Astrocyte (in vitro differentiated cells and primary cell): ENCODE data around the gene PEPD. TPM values are rescaled to one million over a fixed set of nuclear protein-coding genes. Genes with fewer than 3 reads are reported as not detected.

Source experiments
- DNase-seq: peaks from one replicate; pipeline ENCODE4 v3.0.0-alpha.2; 2010; ENCODE audit warnings: low read depth
- FAIRE-seq: peaks from 2 replicates; lab custom pipeline; 2011; peaks lifted over from hg19 to GRCh38; lab: Jason Lieb, UNC
- H2AFZ ChIP-seq: 2 replicates; pipeline ENCODE4 v1.6.0; 2012; ENCODE audit warnings: low read depth, low read length, inconsistent platforms
- H3K27ac ChIP-seq: 2 replicates; pipeline ENCODE4 v1.5.1; 2011; ENCODE audit warnings: low read depth, low read length, inconsistent platforms
- H3K27me3 ChIP-seq: 2 replicates; pipeline ENCODE4 v1.6.0; 2011; ENCODE audit warnings: low read length, inconsistent platforms; ENCODE audit not compliant: insufficient read depth
- H3K36me3 ChIP-seq: 2 replicates; pipeline ENCODE4 v1.5.1; 2011; ENCODE audit warnings: low read length, inconsistent platforms; ENCODE audit not compliant: insufficient read depth
- H3K4me1 ChIP-seq: 2 replicates; pipeline ENCODE4 v1.5.1; 2011; ENCODE audit warnings: low read length, inconsistent platforms; ENCODE audit not compliant: insufficient read depth
- H3K4me2 ChIP-seq: 2 replicates; pipeline ENCODE4 v1.6.0; 2012; ENCODE audit warnings: low read length, inconsistent platforms
- H3K4me3 ChIP-seq: 2 replicates; pipeline ENCODE4 v1.5.1; 2011; ENCODE audit warnings: low read depth, mild to moderate bottlenecking, low read length, inconsistent platforms; ENCODE audit not compliant: insufficient read depth
- H3K79me2 ChIP-seq: 2 replicates; pipeline ENCODE4 v1.6.0; 2012; ENCODE audit warnings: mild to moderate bottlenecking, low read length, inconsistent platforms; ENCODE audit not compliant: insufficient read depth
- H3K9ac ChIP-seq: 2 replicates; pipeline ENCODE4 v1.6.0; 2012; ENCODE audit warnings: mild to moderate bottlenecking, low read length, inconsistent platforms
- H3K9me3 ChIP-seq: 2 replicates; pipeline ENCODE4 v1.5.1; 2012; ENCODE audit warnings: low read depth, mild to moderate bottlenecking, low read length, inconsistent platforms; ENCODE audit not compliant: insufficient read depth
- H4K20me1 ChIP-seq: 2 replicates; pipeline ENCODE4 v1.6.0; 2012; ENCODE audit warnings: low read length, inconsistent platforms; ENCODE audit not compliant: insufficient read depth
- H3K27ac Mint-ChIP-seq: one replicate; pipeline ENCODE4 v1.8.0; 2021; ENCODE audit warnings: mild to moderate bottlenecking, mixed read lengths; ENCODE audit not compliant: unreplicated experiment
- H3K27me3 Mint-ChIP-seq: one replicate; pipeline ENCODE4 v1.8.0; 2021; ENCODE audit warnings: low read depth, mixed read lengths; ENCODE audit not compliant: unreplicated experiment
- H3K36me3 Mint-ChIP-seq: one replicate; pipeline ENCODE4 v1.8.0; 2021; ENCODE audit warnings: low read depth, mixed read lengths; ENCODE audit not compliant: unreplicated experiment
- H3K4me1 Mint-ChIP-seq: one replicate; pipeline ENCODE4 v1.8.0; 2021; ENCODE audit warnings: low read depth, mixed read lengths; ENCODE audit not compliant: unreplicated experiment
- H3K4me3 Mint-ChIP-seq: one replicate; pipeline ENCODE4 v1.8.0; 2021; ENCODE audit warnings: mild to moderate bottlenecking, moderate library complexity, mixed read lengths; ENCODE audit not compliant: unreplicated experiment
- H3K9me3 Mint-ChIP-seq: one replicate; pipeline ENCODE4 v1.8.0; 2021; ENCODE audit warnings: mild to moderate bottlenecking, mixed read lengths; ENCODE audit not compliant: unreplicated experiment
- CTCF ChIP-seq: IDR thresholded peaks from 2 replicates; pipeline ENCODE4 v1.5.1; 2011; ENCODE audit warnings: low read depth, mild to moderate bottlenecking, inconsistent platforms, low read length, moderate library complexity; ENCODE audit not compliant: insufficient read depth
- EZH2 ChIP-seq: IDR thresholded peaks from 2 replicates; pipeline ENCODE4 v1.6.1; 2012; ENCODE audit warnings: mild to moderate bottlenecking, low read length, inconsistent platforms; ENCODE audit not compliant: insufficient read depth
- total RNA-seq: library from RNA; stranded (reverse); gene quantifications from 2 replicates; pipeline ENCODE4 v1.2.1, GENCODE V29; 2021

PEPD gene
- total RNA-seq, 1 donor from 2014 or later: 37.9 TPM

- H3K36me3 Mint-ChIP-seq: peaks cover 8% of the 10 kb centered on the region
- no peak overlapping the region for H3K27ac ChIP-seq
Measured at GRCh38 chr19:33503030-33503429, 18.6 kb downstream of the PEPD start.

GRCh38 chr19:33502521-33502920 is 19.1 kb downstream of the PEPD start:
- no peaks in the 10 kb centered on the region for H3K27me3 ChIP-seq
- no peak overlapping the region for H3K4me3 ChIP-seq
- TF ChIP-seq CTCF (no peak), EZH2 (no peak)
- no peak overlapping the region for H2AFZ ChIP-seq
- H3K9ac ChIP-seq: no peak overlapping the region
- peaks cover 2% of the 10 kb centered on the region for H3K36me3 ChIP-seq
- no peaks in the 10 kb centered on the region for H3K27me3 Mint-ChIP-seq
- peaks cover 31% of the 10 kb centered on the region for H4K20me1 ChIP-seq
- peaks cover 8% of the 10 kb centered on the region for H3K36me3 Mint-ChIP-seq
- H3K4me2 ChIP-seq: no peak overlapping the region
- no peaks in the 10 kb centered on the region for H3K9me3 ChIP-seq
- no peak overlapping the region for H3K27ac ChIP-seq
- no peak for DNase-seq
- H3K4me1 Mint-ChIP-seq: no peaks in the 10 kb centered on the region
- H3K9me3 Mint-ChIP-seq: no peaks in the 10 kb centered on the region
- H3K27ac Mint-ChIP-seq: no peak overlapping the region
- FAIRE-seq: no peak
- peaks cover 10% of the 10 kb centered on the region for H3K79me2 ChIP-seq
- H3K4me1 ChIP-seq: no peaks in the 10 kb centered on the region
- H3K4me3 Mint-ChIP-seq: no peak overlapping the region

More at GRCh38 chr19:33503030-33503429, 18.6 kb downstream of the PEPD start:
- H3K4me1 ChIP-seq: no peaks in the 10 kb centered on the region
- H3K9me3 ChIP-seq: no peaks in the 10 kb centered on the region
- TF ChIP-seq CTCF (no peak), EZH2 (no peak)
- H3K9ac ChIP-seq: no peak overlapping the region
- no peaks in the 10 kb centered on the region for H3K27me3 Mint-ChIP-seq
- no peak overlapping the region for H2AFZ ChIP-seq
- no peak overlapping the region for H3K4me3 Mint-ChIP-seq
- DNase-seq (no peak), FAIRE-seq (no peak)
- no peaks in the 10 kb centered on the region for H3K4me1 Mint-ChIP-seq
- H3K36me3 ChIP-seq: peaks cover 2% of the 10 kb centered on the region
- H3K27ac Mint-ChIP-seq: no peak overlapping the region
- H3K79me2 ChIP-seq: peaks cover 10% of the 10 kb centered on the region
- H4K20me1 ChIP-seq: peaks cover 36% of the 10 kb centered on the region
- no peak overlapping the region for H3K4me2 ChIP-seq
- no peaks in the 10 kb centered on the region for H3K9me3 Mint-ChIP-seq
- H3K4me3 ChIP-seq: no peak overlapping the region
- no peaks in the 10 kb centered on the region for H3K27me3 ChIP-seq

GRCh38 chr19:33501693-33502356 is 19.8 kb downstream of the PEPD start:
- no peaks in the 10 kb centered on the region for H3K9me3 Mint-ChIP-seq
- no peak for DNase-seq

More at GRCh38 chr19:33501693-33502356, 19.8 kb downstream of the PEPD start:
- Mint-ChIP-seq H3K4me3 (no peak overlapping the region), H3K4me1 (no peaks in the 10 kb centered on the region), H3K36me3 (peaks cover 10% of the 10 kb centered on the region), H3K27me3 (no peaks in the 10 kb centered on the region), H3K27ac (no peak overlapping the region)
- H3K27ac ChIP-seq: no peak overlapping the region
- H4K20me1 ChIP-seq: peaks cover 25% of the 10 kb centered on the region
- H3K4me1 ChIP-seq: no peaks in the 10 kb centered on the region
- no peaks in the 10 kb centered on the region for H3K9me3 ChIP-seq
- no peak overlapping the region for H3K4me2 ChIP-seq
- peaks cover 10% of the 10 kb centered on the region for H3K79me2 ChIP-seq
- H3K27me3 ChIP-seq: no peaks in the 10 kb centered on the region
- H3K4me3 ChIP-seq: no peak overlapping the region
- no peak overlapping the region for H2AFZ ChIP-seq
- no peak for TF ChIP-seq EZH2
- TF ChIP-seq CTCF: no peak
- H3K9ac ChIP-seq: no peak overlapping the region
- peaks cover 2% of the 10 kb centered on the region for H3K36me3 ChIP-seq
- FAIRE-seq: no peak
